ENCODE data around the gene LENG9. TPM values are rescaled to one million over a fixed set of nuclear protein-coding genes. Genes with fewer than 3 reads are reported as not detected.
A peak's percentile ranks its signal among the peaks of the same experiment; 100 is the strongest.

LENG9 gene
- total and polyA plus RNA-seq, 3 experiments from 2014 or later = 0.23 to 4.4 (median 3.8) TPM

DNA sequence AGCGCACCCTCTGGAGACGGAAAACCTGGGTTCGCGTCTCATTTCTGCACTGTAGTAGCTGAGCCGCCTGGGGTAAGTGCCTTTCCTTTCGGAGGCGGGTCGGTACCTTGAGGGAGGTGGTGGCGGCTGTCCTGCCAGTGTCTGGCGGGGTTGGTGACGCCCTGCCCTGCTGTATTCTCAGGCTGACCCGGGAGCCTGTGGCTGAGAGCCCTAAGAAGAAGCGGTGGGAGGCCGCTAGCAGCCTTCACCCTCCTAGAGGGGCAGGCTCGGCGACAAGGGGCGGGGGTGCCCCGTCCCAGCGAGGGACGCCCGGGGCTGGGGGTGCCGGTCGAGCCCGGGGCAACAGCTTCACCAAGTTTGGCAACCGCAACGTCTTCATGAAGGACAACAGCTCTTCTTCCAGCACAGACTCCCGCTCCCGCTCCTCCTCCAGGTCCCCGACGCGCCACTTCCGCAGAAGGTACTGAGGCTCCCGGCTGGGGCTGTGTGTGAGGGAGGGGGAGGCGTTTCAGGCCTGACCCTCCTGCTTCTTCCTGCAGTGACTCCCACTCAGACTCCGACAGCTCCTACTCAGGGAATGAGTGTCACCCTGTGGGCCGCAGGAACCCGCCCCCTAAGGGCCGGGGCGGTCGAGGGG lies 7.7 kb downstream of the LENG9 start:
- H3K4me1 ChIP-seq (ENCODE audit: insufficient read depth, low read length) = peaks cover 12% of the 10 kb centered on the region
- Mint-ChIP-seq H3K9me3 (no peaks in the 10 kb centered on the region), H3K4me1 (peaks cover 30 to 45% (median 37%) of the 10 kb centered on the region in 3 donors), H3K27me3 (peaks cover 0 to 1% of the 10 kb centered on the region in 2 donors), H3K27ac (peak overlapping the region in 1 of 8 donors; percentile 95), H3K4me3 (peak overlapping the region in 1 of 7 donors; percentile 24), H3K36me3 (peaks cover 7 to 94% (median 13%) of the 10 kb centered on the region in 3 donors)
- no peaks in the 10 kb centered on the region for H3K9me3 ChIP-seq (ENCODE audit: low read length)
- peaks cover 92% of the 10 kb centered on the region for H3K36me3 ChIP-seq (ENCODE audit: insufficient read depth, low read length)
- H3K27me3 ChIP-seq (ENCODE audit: insufficient read depth, low read length, poor library complexity, severe bottlenecking) = no peaks in the 10 kb centered on the region
- no peak overlapping the region for H3K27ac ChIP-seq (ENCODE audit: low read depth, low read length)
- no peak overlapping the region for H3K4me3 ChIP-seq (ENCODE audit: low read length)
- ChIA-PET POLR2A (interaction anchor here (0.6 kb wide), 1 partner anchor 7 kb away, joined by 3 read pairs; the partner anchor contains the start of gene LENG9), CTCF (no interaction called here)
- no peak for DNase-seq

DNA sequence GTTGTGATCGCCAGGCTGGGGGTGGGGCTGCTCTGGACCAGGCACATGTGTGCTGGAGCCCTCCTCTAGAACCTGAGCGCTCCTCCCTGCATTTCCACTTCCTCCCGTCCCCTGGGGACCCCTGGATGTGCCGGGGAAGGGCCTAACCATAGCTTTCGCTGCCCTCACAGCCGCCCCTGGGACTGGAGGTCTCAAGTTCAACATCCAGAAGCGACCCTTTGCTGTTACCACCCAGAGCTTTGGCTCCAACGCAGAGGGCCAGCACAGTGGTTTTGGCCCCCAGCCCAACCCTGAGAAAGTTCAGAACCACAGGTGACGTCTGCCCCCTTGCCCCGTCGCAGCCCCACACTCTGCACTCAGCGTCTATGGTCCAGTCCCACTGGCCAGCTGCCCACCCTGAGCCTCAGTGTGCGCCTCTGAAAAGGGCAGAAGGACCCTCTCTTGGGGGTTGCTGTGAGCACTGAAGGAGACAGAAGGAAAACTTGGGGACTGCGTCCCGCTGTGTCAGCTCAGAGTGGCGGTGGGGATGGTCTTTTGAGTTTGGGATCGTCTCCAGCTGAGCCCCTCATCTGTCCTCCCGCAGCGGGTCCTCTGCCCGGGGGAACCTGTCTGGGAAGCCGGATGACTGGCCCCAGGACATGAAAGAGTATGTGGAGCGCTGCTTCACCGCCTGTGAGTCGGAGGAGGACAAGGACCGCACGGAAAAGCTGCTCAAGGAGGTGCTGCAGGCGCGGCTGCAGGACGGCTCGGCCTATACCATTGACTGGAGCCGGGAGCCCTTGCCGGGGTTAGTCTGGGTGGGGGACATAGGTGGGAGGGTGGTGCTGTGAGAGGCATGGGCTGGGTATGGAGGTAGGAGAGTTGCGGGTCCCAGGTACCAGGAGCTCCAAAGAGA lies 8.6 kb downstream of the LENG9 start:
- Histone ChIP-seq H3K9me3 (ENCODE audit: low read length) (no peaks in the 10 kb centered on the region), H3K4me1 (ENCODE audit: insufficient read depth, low read length) (peaks cover 21% of the 10 kb centered on the region), H3K4me3 (ENCODE audit: low read length) (no peak overlapping the region), H3K27me3 (ENCODE audit: insufficient read depth, low read length, poor library complexity, severe bottlenecking) (no peaks in the 10 kb centered on the region), H3K36me3 (ENCODE audit: insufficient read depth, low read length) (peaks cover 92% of the 10 kb centered on the region), H3K27ac (ENCODE audit: low read depth, low read length) (no peak overlapping the region)
- peak overlapping the region in 1 of 7 donors; percentile 42 for H3K4me3 Mint-ChIP-seq
- no peaks in the 10 kb centered on the region for H3K9me3 Mint-ChIP-seq
- CTCF ChIA-PET = no interaction called here
- peak overlapping the region in 1 of 8 donors; percentile 42 for H3K27ac Mint-ChIP-seq
- POLR2A ChIA-PET = interaction anchor here (0.6 kb wide), 2 partner anchors 8 to 90 kb away, joined by 3 to 4 read pairs; partner anchors contain the start of gene LENG9
- H3K27me3 Mint-ChIP-seq = peaks cover 0 to 4% of the 10 kb centered on the region in 2 donors
- DNase-seq = no peak
- peaks cover 8 to 96% (median 13%) of the 10 kb centered on the region in 3 donors for H3K36me3 Mint-ChIP-seq
- peaks cover 37 to 53% (median 45%) of the 10 kb centered on the region in 3 donors for H3K4me1 Mint-ChIP-seq

DNA sequence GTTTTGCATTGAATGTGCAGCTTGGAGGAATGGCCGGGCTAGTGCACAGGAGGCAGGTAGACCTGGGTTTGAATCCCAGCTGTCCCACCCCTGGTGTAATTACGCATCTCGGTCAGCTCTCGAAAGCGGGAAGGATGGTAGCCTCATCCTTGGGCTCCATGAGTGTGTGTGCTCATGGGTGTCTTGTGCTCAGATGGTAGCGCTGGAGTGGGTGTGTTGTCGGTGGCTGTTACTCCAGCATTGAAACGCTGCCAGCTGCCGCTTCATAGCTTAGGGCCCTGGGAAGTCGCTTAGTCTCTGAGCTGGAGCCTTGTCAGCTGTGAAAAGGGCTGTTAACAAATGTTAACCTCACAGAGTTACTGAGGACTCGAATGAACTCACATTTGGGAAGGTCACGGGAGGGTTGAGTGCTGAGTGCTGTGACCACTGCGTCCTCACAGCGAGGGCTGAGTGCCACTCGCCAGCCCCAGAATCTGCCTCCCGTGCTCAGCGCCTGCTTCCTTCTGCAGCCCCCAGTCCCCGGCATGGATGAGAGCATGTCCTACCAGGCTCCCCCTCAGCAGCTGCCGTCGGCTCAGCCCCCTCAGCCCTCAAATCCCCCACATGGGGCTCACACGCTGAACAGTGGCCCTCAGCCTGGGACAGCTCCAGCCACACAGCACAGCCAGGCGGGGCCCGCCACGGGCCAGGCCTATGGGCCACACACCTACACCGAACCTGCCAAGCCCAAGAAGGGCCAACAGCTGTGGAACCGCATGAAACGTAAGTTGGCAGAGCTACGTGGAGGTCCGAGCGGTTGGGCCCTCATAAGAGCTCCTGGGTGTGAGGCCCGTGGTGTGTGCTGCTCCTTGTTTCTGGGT lies 9.4 kb downstream of the LENG9 start:
- Histone ChIP-seq H3K4me3 (ENCODE audit: low read length) (no peak overlapping the region), H3K4me1 (ENCODE audit: insufficient read depth, low read length) (peaks cover 24% of the 10 kb centered on the region), H3K36me3 (ENCODE audit: insufficient read depth, low read length) (peaks cover 83% of the 10 kb centered on the region), H3K27me3 (ENCODE audit: insufficient read depth, low read length, poor library complexity, severe bottlenecking) (no peaks in the 10 kb centered on the region), H3K27ac (ENCODE audit: low read depth, low read length) (no peak overlapping the region), H3K9me3 (ENCODE audit: low read length) (no peaks in the 10 kb centered on the region)
- H3K27me3 Mint-ChIP-seq = peaks cover 0 to 3% of the 10 kb centered on the region in 2 donors
- H3K4me1 Mint-ChIP-seq = peaks cover 38 to 52% (median 42%) of the 10 kb centered on the region in 3 donors
- DNase-seq = no peak
- POLR2A ChIA-PET = no interaction called here
- H3K36me3 Mint-ChIP-seq = peaks cover 8 to 93% (median 13%) of the 10 kb centered on the region in 3 donors
- peak overlapping the region in 1 of 7 donors; percentile 89 for H3K4me3 Mint-ChIP-seq
- H3K27ac Mint-ChIP-seq = peak overlapping the region in 1 of 8 donors; percentile 98
- no peaks in the 10 kb centered on the region for H3K9me3 Mint-ChIP-seq
- CTCF ChIA-PET = interaction anchor here (1.3 to 1.6 kb wide), 2 partner anchors 8 to 24 kb away, joined by 3 to 9 read pairs; partner anchors contain the start of gene LENG9

DNA sequence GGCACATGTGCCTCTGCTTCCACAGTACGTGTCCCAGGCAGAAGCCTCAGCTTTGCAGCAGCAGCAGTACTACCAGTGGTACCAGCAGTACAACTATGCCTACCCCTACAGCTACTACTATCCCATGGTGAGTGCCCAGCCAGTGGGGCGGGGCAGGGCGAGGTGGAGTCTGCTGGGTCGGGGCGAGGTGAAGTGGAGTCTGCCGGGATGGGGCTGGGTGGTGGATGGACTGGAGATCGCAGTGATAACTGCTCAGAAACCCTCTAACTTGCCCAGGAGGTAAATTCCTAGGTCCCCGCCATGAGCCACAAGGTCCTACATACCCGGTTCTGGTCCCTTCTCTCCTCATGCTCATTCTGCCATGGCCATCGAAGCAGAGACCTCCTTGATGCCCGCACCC lies 11.0 kb downstream of the LENG9 start:
- CTCF ChIA-PET = interaction anchor here (1.3 to 1.6 kb wide), 2 partner anchors 10 to 25 kb away, joined by 3 to 9 read pairs; partner anchors contain the start of gene LENG9
- H3K27ac ChIP-seq (ENCODE audit: low read depth, low read length) = no peak overlapping the region
- H3K4me1 ChIP-seq (ENCODE audit: insufficient read depth, low read length) = peaks cover 30% of the 10 kb centered on the region
- POLR2A ChIA-PET = interaction anchor here (1.1 kb wide), 1 partner anchor 9 kb away, joined by 4 read pairs; no protein-coding TSS in a partner anchor
- peaks cover 68% of the 10 kb centered on the region for H3K36me3 ChIP-seq (ENCODE audit: insufficient read depth, low read length)
- Mint-ChIP-seq H3K27me3 (peaks cover 0 to 11% of the 10 kb centered on the region in 2 donors), H3K4me1 (peaks cover 40 to 53% (median 45%) of the 10 kb centered on the region in 3 donors), H3K36me3 (peaks cover 4 to 90% (median 5%) of the 10 kb centered on the region in 3 donors), H3K27ac (peak overlapping the region in 4 of 8 donors; percentile 33 to 98 (median 58)), H3K4me3 (peak overlapping the region in 3 of 7 donors; percentile 3 to 89 (median 24)), H3K9me3 (peaks cover 0 to 3% (median 0%) of the 10 kb centered on the region in 5 donors)
- DNase-seq = no peak
- no peak overlapping the region for H3K4me3 ChIP-seq (ENCODE audit: low read length)
- no peaks in the 10 kb centered on the region for H3K9me3 ChIP-seq (ENCODE audit: low read length)
- H3K27me3 ChIP-seq (ENCODE audit: insufficient read depth, low read length, poor library complexity, severe bottlenecking) = no peaks in the 10 kb centered on the region

DNA sequence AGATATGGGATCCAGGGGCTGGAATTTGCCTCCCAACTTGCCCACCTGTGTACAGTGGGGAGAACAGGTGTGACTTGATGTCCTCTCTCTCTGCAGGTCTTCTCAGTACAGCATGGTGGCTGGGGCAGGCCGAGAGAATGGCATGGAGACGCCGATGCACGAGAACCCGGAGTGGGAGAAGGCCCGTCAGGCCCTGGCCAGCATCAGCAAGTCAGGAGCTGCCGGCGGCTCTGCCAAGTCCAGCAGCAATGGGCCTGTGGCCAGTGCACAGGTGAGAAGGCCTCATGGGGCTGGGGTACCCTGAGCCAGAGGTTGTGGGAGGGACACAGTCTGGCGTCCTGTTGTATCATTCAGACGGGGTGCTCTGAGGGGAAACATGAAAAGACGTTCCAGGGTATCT lies 11.6 kb downstream of the LENG9 start:
- peaks cover 0 to 11% of the 10 kb centered on the region in 2 donors for H3K27me3 Mint-ChIP-seq
- peak overlapping the region in 5 of 8 donors; percentile 47 to 100 (median 93) for H3K27ac Mint-ChIP-seq
- ChIA-PET CTCF (no interaction called here), POLR2A (no interaction called here)
- no peaks in the 10 kb centered on the region for H3K27me3 ChIP-seq (ENCODE audit: insufficient read depth, low read length, poor library complexity, severe bottlenecking)
- peaks cover 0 to 3% (median 0%) of the 10 kb centered on the region in 5 donors for H3K9me3 Mint-ChIP-seq
- H3K4me1 ChIP-seq (ENCODE audit: insufficient read depth, low read length) = peaks cover 36% of the 10 kb centered on the region
- H3K4me3 ChIP-seq (ENCODE audit: low read length) = no peak overlapping the region
- H3K4me3 Mint-ChIP-seq = peak overlapping the region in 3 of 7 donors; percentile 24 to 95 (median 32)
- no peak for DNase-seq
- H3K4me1 Mint-ChIP-seq = peaks cover 42 to 59% (median 50%) of the 10 kb centered on the region in 3 donors
- H3K36me3 Mint-ChIP-seq = peaks cover 4 to 84% (median 5%) of the 10 kb centered on the region in 3 donors
- no peaks in the 10 kb centered on the region for H3K9me3 ChIP-seq (ENCODE audit: low read length)
- H3K27ac ChIP-seq (ENCODE audit: low read depth, low read length) = peak overlapping the region; percentile 13
- H3K36me3 ChIP-seq (ENCODE audit: insufficient read depth, low read length) = peaks cover 61% of the 10 kb centered on the region

DNA sequence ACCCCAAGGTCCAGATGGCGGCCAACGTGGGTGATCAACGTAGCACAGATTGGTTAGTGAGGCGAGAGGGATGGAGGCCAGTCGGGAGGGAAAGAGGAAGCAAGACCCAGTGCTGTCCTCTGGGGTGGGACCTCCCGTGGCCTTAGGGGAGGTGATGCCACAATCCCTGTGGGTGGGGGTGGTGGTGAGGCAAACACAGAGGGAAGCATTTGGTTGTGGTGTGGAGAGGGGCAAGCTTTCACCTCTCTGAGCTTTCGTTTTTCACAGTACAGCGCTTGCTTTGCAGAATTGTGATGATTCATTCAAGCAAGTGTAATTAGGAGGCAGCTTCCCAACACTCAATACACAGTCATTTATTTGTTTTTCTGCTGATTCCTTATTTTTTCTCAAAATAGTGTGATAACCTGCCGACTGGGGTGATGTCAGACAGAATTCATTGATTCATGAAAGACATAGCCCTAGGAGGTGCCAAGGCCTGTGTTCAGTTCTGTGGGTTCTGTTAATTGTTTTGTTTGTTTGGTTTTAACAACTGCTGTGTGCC lies 12.2 kb downstream of the LENG9 start:
- peak overlapping the region; percentile 83 to 100 (median 98) for H3K27ac Mint-ChIP-seq
- Histone ChIP-seq H3K4me3 (ENCODE audit: low read length) (no peak overlapping the region), H3K27ac (ENCODE audit: low read depth, low read length) (peak overlapping the region; percentile 97), H3K4me1 (ENCODE audit: insufficient read depth, low read length) (peaks cover 37% of the 10 kb centered on the region), H3K27me3 (ENCODE audit: insufficient read depth, low read length, poor library complexity, severe bottlenecking) (no peaks in the 10 kb centered on the region), H3K9me3 (ENCODE audit: low read length) (no peaks in the 10 kb centered on the region), H3K36me3 (ENCODE audit: insufficient read depth, low read length) (peaks cover 56% of the 10 kb centered on the region)
- H3K9me3 Mint-ChIP-seq = peaks cover 0 to 3% (median 0%) of the 10 kb centered on the region in 5 donors
- peaks cover 44 to 63% (median 54%) of the 10 kb centered on the region in 3 donors for H3K4me1 Mint-ChIP-seq
- POLR2A ChIA-PET = interaction anchor here (0.8 to 1.0 kb wide), 2 partner anchors 9 to 12 kb away, joined by 3 to 5 read pairs; partner anchors contain the start of gene LENG9
- no peak for DNase-seq
- H3K36me3 Mint-ChIP-seq = peaks cover 4 to 79% (median 5%) of the 10 kb centered on the region in 3 donors
- peaks cover 0 to 11% of the 10 kb centered on the region in 2 donors for H3K27me3 Mint-ChIP-seq
- peak overlapping the region; percentile 93 to 99 (median 97) for H3K4me3 Mint-ChIP-seq
- CTCF ChIA-PET = interaction anchor here (1.2 kb wide), 1 partner anchor 12 kb away, joined by 4 read pairs; the partner anchor contains the start of gene LENG9

DNA sequence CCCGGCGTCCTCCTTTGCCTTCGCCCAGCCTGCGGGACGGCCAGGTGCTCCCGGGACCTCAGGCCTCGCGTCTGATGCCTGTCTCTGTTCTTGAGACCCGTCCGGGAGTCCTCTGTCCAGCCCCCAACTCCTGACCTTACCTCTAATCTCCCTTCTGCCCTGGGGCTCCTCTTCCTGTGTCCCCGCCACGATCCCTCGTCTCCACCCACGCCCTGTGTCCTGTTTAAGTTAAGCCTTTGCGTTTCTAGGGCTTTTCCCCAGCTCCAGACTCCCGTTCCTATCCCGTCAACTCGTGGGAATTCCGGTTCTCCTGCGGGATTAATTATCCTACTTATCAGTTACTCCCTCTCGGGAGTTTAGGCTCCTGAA lies 13.9 kb downstream of the LENG9 start:
- peaks cover 4 to 75% (median 5%) of the 10 kb centered on the region in 3 donors for H3K36me3 Mint-ChIP-seq
- Histone ChIP-seq H3K4me1 (ENCODE audit: insufficient read depth, low read length) (peaks cover 37% of the 10 kb centered on the region), H3K4me3 (ENCODE audit: low read length) (peak overlapping the region; percentile 94), H3K9me3 (ENCODE audit: low read length) (no peaks in the 10 kb centered on the region), H3K27ac (ENCODE audit: low read depth, low read length) (peak overlapping the region; percentile 97), H3K27me3 (ENCODE audit: insufficient read depth, low read length, poor library complexity, severe bottlenecking) (no peaks in the 10 kb centered on the region), H3K36me3 (ENCODE audit: insufficient read depth, low read length) (peaks cover 40% of the 10 kb centered on the region)
- peak overlapping the region; percentile 96 to 100 (median 99) for H3K27ac Mint-ChIP-seq
- peak overlapping the region; percentile 93 to 99 (median 97) for H3K4me3 Mint-ChIP-seq
- CTCF ChIA-PET = interaction anchor here (2.2 kb wide), 1 partner anchor 13 kb away, joined by 9 read pairs; the partner anchor contains the start of gene LENG9
- H3K27me3 Mint-ChIP-seq = peaks cover 0 to 11% of the 10 kb centered on the region in 2 donors
- POLR2A ChIA-PET = no interaction called here
- DNase-seq = no peak
- H3K9me3 Mint-ChIP-seq = peaks cover 0 to 3% (median 0%) of the 10 kb centered on the region in 5 donors
- H3K4me1 Mint-ChIP-seq = peaks cover 43 to 68% (median 54%) of the 10 kb centered on the region in 3 donors

Data from CD8-positive, alpha-beta memory T cell (primary cell).